ENCODE results near the gene PRSS23.

DNA sequence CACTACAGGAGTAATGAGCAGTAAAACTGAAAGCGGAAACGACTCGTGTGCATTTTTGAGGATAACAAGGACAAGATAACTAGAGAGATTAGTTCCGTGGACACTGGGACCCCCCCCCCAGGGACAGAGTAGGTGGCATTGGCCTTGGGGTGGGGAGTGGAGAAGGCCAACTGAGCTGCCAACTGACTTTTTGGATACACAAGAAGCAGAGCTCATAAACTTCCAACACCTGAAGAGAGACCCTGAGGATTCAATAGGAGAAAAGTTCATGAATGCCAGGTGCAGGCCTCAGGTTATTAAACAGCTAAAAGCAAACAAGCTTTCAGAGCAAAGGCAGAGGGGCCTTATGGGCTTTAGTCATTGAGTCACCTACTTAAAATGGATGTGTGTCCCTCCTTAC is 17.6 kb upstream of the PRSS23 start:
- TF ChIP-seq, protein P1, sequence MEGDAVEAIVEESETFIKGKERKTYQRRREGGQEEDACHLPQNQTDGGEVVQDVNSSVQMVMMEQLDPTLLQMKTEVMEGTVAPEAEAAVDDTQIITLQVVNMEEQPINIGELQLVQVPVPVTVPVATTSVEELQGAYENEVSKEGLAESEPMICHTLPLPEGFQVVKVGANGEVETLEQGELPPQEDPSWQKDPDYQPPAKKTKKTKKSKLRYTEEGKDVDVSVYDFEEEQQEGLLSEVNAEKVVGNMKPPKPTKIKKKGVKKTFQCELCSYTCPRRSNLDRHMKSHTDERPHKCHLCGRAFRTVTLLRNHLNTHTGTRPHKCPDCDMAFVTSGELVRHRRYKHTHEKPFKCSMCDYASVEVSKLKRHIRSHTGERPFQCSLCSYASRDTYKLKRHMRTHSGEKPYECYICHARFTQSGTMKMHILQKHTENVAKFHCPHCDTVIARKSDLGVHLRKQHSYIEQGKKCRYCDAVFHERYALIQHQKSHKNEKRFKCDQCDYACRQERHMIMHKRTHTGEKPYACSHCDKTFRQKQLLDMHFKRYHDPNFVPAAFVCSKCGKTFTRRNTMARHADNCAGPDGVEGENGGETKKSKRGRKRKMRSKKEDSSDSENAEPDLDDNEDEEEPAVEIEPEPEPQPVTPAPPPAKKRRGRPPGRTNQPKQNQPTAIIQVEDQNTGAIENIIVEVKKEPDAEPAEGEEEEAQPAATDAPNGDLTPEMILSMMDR (IDR thresholded peaks at IDR 0.05), result no peak
- TF ChIP-seq EP300 (IDR thresholded peaks at IDR 0.05) (no peak), POLR2A (IDR thresholded peaks at IDR 0.05) (no peak)

Measured in ovary (tissue), 3 donors.